Activated T-helper 1 cell treated with anti-CD3 and anti-CD28 coated beads, Interleukin-12 subunit alpha, Interleukin-12 subunit beta, Interleukin-2, Interleukin-4 antibody, amounts not matched to agents 30 ng/mL and 10 ng/mL and 1 ng/mL, durations not matched to agents 14 hours and 24 hours and 36 hours (primary cell): Measurements from ENCODE around the gene RAB27B. TPM values are rescaled to one million over a fixed set of nuclear protein-coding genes. Genes with fewer than 3 reads are reported as not detected.

ENCODE experiments used
- DNase-seq: peaks from one replicate; pipeline ENCODE4 v3.0.0; 2021; ENCODE audit warnings: low spot score
- H3K27ac Mint-ChIP-seq: one replicate; pipeline ENCODE4 v1.8.0; 2021; ENCODE audit warnings: mild to moderate bottlenecking, mixed read lengths
- H3K27me3 Mint-ChIP-seq: one replicate; pipeline ENCODE4 v1.8.0; 2022; ENCODE audit warnings: mild to moderate bottlenecking, moderate library complexity, mixed read lengths; ENCODE audit not compliant: insufficient read depth
- H3K36me3 Mint-ChIP-seq: one replicate; pipeline ENCODE4 v1.8.0; 2021; ENCODE audit warnings: low read depth, mixed read lengths
- H3K4me1 Mint-ChIP-seq: one replicate; pipeline ENCODE4 v1.8.0; 2021; ENCODE audit warnings: low read depth, mixed read lengths
- H3K4me3 Mint-ChIP-seq: one replicate; pipeline ENCODE4 v1.8.0; 2021; ENCODE audit warnings: mild to moderate bottlenecking, moderate library complexity, mixed read lengths
- H3K9me3 Mint-ChIP-seq: one replicate; pipeline ENCODE4 v1.8.0; 2021; ENCODE audit warnings: mixed read lengths
- intact Hi-C: fragments of 100-400 bp; cut with micrococcal nuclease; formaldehyde crosslinking; loops from one replicate; pipeline ENCODE4 v1.15.1; 2024
- total RNA-seq: library from RNA; stranded (reverse); gene quantifications from 2 replicates; pipeline ENCODE4 v1.2.3, GENCODE V29; 2022

Gene RAB27B
- total RNA-seq, 1 donor from 2014 or later = 0.21 TPM

DNA sequence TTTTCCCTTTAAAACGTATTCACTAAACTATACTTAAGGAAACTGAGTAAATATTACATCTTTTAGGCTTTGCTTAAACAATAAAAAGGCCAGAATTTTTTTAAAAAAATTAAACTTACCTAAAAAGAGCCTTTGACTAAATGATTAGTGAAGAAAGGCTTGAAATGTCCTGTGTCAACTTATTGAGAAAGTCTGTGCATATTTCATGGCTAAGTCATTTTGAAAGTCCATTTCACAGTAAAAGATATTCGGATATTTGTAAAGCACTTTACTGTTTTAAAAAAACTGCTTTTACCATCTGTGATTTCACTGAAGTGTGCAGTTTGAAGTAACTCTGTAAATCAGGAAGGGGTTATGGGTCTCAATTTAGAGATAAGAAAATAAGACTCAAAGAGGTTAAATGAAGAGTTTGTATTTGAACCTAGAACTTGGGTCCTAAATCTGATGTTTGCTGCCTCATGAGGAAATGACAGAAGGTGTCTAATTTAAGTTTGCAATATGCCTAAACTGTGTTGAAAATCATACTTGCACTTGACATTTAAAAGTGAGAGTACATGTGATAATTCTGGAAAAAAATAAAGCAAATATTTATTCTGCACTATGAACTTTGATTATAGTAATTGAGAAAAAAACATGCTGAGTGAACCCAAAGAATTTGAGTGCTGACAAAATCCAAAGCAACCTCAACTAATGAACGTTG is 50.5 kb downstream of the RAB27B start:
- intact Hi-C loops = no loop called here
- no peak overlapping the region for H3K4me3 Mint-ChIP-seq
- H3K27me3 Mint-ChIP-seq = peaks cover 2% of the 10 kb centered on the region
- H3K9me3 Mint-ChIP-seq = no peaks in the 10 kb centered on the region
- no peak overlapping the region for H3K27ac Mint-ChIP-seq
- DNase-seq = no peak
- no peaks in the 10 kb centered on the region for H3K36me3 Mint-ChIP-seq
- no peaks in the 10 kb centered on the region for H3K4me1 Mint-ChIP-seq

DNA sequence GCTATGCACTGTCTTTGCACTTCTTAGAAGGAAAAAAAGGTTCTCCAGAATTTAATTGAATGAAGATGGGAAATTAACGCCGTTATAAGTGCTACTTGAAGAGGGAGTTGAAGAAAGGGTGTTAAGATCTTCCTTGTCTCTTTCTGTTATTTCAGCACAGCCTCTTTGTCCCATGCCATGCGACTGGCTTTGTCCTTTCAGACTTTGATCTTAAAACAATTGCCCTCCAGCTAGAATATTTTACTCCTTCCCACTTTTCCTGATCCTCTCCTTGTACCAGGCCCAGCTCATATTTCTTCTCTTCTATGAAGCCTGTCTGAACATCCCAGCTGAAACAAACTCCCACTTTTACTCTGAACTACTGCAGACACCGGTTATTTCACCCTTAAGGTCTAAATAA is 51.4 kb downstream of the RAB27B start:
- no peak overlapping the region for H3K4me3 Mint-ChIP-seq
- H3K4me1 Mint-ChIP-seq = no peaks in the 10 kb centered on the region
- peaks cover 2% of the 10 kb centered on the region for H3K27me3 Mint-ChIP-seq
- H3K9me3 Mint-ChIP-seq = no peaks in the 10 kb centered on the region
- H3K36me3 Mint-ChIP-seq = no peaks in the 10 kb centered on the region
- DNase-seq = no peak
- no peak overlapping the region for H3K27ac Mint-ChIP-seq
- intact Hi-C loops = no loop called here

DNA sequence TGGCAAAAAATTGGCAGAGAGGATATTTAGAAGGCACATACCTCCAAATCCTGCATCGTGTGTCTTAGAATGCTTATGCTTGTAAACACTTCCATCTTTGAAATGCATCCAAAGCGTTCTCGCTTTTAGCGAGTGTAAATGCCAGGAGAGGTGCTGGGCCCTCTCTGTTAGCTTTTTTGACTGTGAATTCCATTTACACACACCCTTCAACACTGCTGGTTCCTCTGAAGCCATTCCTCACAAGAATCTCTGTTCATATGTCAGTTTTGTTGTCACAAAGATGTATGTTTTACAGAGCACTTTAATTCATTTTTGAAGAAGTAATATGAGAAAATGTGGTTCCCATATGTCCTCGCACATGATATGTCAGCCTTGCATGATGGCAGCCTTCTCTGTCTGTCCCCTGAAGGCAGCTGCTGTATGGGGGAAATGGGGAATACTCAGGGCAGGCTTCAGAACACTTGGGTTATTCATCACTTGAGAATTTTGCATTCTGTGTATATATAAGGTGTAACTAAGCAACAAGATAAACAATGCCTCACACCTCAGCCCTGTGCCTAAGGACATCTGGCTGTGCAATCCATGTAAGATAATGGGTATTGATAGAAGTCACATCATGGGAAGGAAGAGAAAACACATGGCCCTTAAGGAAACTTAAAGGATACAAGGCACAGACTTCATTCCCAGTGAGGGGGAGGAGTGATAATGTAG is 52.3 kb downstream of the RAB27B start:
- Mint-ChIP-seq H3K27me3 (peaks cover 2% of the 10 kb centered on the region), H3K4me3 (no peak overlapping the region), H3K36me3 (no peaks in the 10 kb centered on the region), H3K27ac (no peak overlapping the region), H3K9me3 (no peaks in the 10 kb centered on the region), H3K4me1 (no peaks in the 10 kb centered on the region)
- intact Hi-C loops = no loop called here
- no peak for DNase-seq

DNA sequence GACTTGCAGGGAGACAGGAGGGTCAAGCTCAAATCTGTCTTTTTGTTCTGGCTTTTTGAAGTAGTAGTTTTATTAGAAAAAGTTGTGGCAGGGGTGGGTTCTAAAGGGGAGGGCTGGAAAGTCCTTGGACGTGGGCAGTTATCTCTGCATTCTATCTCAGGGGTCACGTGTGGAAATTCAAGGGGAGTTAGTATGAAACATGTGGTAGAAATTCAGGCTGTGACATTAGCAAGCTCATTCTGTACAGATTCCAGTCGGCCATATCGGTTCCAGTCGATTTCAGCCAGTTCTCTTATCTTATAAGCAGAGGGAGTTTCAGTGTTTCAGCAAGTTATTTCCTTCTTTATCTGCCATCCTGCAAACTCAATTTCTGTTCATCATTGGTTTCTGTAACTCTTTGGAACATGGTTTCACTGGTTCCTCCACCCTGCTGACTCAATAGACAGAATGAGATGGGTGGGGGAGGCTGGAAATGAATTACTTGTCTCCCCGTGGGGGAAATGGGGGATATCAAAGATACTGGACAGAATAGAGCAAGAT is 53.0 kb downstream of the RAB27B start:
- peaks cover 2% of the 10 kb centered on the region for H3K27me3 Mint-ChIP-seq
- H3K36me3 Mint-ChIP-seq = no peaks in the 10 kb centered on the region
- no peak overlapping the region for H3K27ac Mint-ChIP-seq

DNA sequence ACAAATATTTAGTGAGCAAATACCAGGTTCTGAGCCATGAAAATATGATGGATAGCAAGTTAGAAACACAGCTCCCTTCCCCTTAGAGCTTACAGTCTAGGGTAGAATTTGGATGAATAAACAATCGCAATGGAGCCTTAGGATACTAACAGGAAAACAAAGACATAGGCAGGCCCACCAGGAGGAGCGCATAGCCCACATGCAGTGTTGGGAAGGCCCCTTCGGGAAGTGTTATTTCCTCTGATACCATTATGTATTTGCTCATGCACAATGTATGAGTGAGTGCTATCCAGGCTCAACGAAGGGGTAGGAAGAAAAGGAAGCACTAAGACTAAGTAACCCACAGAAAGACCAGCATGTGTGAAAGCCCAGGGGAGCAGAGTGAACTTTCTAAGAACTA is 54.0 kb downstream of the RAB27B start:
- intact Hi-C loops = no loop called here
- Mint-ChIP-seq H3K27me3 (peaks cover 2% of the 10 kb centered on the region), H3K27ac (no peak overlapping the region), H3K4me1 (no peaks in the 10 kb centered on the region), H3K9me3 (no peaks in the 10 kb centered on the region), H3K4me3 (no peak overlapping the region), H3K36me3 (no peaks in the 10 kb centered on the region)
- no peak for DNase-seq

More for the DNA sequence above, 53.0 kb downstream of the RAB27B start:
- H3K9me3 Mint-ChIP-seq = no peaks in the 10 kb centered on the region
- H3K4me1 Mint-ChIP-seq = no peaks in the 10 kb centered on the region
- H3K4me3 Mint-ChIP-seq = no peak overlapping the region
- DNase-seq = no peak
- intact Hi-C loops = no loop called here

DNA sequence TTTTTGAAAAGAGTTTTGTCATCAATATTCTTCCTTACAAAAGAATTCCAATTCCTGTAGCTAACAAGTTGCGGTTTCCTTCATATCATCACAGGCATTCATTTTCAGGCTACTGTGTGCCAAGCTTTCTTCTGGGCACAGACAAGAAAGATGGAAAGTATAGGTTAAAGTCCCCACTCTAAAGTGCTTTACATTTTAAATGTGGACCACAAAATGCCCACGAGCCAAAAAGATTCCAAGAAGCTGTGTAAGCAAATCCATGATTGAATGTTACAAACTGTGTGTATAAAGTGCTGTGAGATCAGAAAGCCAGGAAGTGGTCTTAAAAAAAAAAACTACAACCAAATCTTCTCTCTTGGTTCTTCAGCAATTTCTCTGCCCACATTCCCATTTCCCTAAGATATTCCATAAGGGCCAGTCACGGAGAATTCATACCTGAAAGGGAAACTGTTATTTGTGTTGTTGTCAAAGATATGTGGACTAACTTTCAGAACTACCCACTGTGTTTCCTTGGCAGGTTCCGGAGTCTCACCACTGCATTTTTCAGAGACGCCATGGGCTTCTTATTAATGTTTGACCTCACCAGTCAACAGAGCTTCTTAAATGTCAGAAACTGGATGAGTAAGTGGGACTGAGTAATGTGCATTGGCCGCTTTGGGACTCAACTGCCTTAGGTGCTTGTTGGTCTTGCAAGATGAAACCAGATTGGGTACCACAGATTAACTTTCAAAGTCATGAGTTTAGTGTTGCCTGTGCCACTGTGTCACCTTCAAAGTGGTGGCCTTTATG is 55.7 kb downstream of the RAB27B start:
- H3K4me1 Mint-ChIP-seq = no peaks in the 10 kb centered on the region

DNA sequence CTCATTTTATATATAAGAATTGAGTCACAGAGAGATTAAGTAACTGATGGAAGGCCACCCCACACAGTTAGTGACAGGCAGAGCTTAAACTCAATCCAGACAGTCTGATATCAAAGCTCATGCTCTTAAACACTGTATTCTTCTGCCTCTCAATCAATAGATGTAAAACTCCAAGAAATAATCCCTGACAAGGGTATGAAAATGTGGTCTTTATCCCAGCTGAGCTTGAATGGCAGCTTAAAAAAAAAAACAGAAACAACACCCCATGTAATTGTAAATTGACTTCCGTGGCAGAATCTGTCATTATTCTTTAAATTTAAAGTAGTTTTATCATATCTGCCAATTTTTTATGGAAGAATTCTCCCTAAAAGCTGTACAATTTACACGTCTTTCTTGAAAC is 60.1 kb downstream of the RAB27B start:
- Mint-ChIP-seq H3K4me1 (no peaks in the 10 kb centered on the region), H3K9me3 (no peaks in the 10 kb centered on the region), H3K27ac (no peak overlapping the region), H3K36me3 (no peaks in the 10 kb centered on the region), H3K4me3 (no peak overlapping the region), H3K27me3 (peaks cover 6% of the 10 kb centered on the region)
- intact Hi-C loops = no loop called here
- no peak for DNase-seq

More for the DNA sequence above, 55.7 kb downstream of the RAB27B start:
- intact Hi-C loops = no loop called here
- no peak overlapping the region for H3K4me3 Mint-ChIP-seq
- no peak for DNase-seq
- H3K27ac Mint-ChIP-seq = no peak overlapping the region
- H3K36me3 Mint-ChIP-seq = no peaks in the 10 kb centered on the region
- H3K9me3 Mint-ChIP-seq = no peaks in the 10 kb centered on the region
- no peaks in the 10 kb centered on the region for H3K27me3 Mint-ChIP-seq

DNA sequence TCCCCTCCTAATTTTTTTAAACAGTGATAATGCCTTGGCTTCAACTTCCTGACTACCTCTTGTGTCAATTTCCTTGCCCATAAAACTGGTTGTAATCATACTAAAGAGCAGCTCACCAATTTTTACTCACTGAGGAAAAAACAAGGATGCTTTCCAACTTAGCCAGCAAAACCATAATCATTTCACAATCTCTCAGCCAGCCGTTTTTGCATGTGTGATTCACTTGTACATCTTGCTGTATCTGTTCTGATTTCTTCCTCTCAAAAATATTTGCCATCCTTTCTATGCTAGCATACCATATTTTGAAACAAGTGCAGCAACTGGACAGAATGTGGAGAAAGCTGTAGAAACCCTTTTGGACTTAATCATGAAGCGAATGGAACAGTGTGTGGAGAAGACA is 60.7 kb downstream of the RAB27B start:
- H3K4me1 Mint-ChIP-seq = no peaks in the 10 kb centered on the region
- H3K4me3 Mint-ChIP-seq = no peak overlapping the region
- no peaks in the 10 kb centered on the region for H3K9me3 Mint-ChIP-seq
- H3K27me3 Mint-ChIP-seq = peaks cover 6% of the 10 kb centered on the region
- DNase-seq = no peak
- intact Hi-C loops = no loop called here
- H3K27ac Mint-ChIP-seq = no peak overlapping the region
- H3K36me3 Mint-ChIP-seq = no peaks in the 10 kb centered on the region

DNA sequence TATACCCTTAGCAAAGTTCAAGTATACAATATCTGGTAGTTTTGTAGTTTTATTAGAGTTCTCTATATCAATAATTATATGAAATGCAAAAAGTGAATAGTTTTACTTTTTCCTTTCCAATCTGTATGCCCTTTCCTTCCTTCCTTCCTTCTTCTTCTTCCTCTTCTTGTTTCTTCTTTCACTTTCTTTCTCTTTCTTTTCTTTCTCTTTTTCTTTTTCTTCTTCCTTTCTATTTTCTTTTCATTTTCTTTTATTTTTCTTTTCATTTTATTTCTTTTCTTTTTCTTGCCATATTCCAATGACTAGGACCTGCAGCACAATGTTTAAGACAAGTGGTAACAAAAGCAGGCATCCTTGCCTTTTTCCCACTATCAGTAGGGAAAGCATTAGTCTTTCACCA is 71.2 kb downstream of the RAB27B start:
- intact Hi-C loops = no loop called here
- Mint-ChIP-seq H3K4me3 (no peak overlapping the region), H3K27ac (no peak overlapping the region), H3K27me3 (peaks cover 10% of the 10 kb centered on the region), H3K36me3 (no peaks in the 10 kb centered on the region), H3K4me1 (no peaks in the 10 kb centered on the region), H3K9me3 (no peaks in the 10 kb centered on the region)
- no peak for DNase-seq

DNA sequence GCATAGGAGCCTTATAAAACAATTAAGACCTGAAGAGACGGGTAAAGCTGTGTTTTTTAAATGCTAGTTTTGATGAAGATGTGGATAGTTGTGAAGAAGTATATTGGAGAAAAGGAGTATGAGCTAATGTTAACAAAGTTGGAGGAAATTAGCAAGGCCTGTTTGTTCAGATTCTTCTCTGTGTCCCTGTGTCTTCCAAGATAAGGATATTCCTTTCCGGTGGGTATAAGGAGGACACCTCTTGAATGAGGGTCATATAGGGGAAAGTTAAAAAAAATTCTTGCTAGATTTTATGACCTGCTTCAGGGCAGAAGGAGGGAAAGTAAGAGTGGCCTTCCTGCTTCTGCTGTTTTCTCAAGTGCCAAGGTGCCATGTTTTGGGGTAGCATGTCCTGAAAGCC is 72.0 kb downstream of the RAB27B start:
- no peak for DNase-seq
- H3K4me3 Mint-ChIP-seq = no peak overlapping the region

DNA sequence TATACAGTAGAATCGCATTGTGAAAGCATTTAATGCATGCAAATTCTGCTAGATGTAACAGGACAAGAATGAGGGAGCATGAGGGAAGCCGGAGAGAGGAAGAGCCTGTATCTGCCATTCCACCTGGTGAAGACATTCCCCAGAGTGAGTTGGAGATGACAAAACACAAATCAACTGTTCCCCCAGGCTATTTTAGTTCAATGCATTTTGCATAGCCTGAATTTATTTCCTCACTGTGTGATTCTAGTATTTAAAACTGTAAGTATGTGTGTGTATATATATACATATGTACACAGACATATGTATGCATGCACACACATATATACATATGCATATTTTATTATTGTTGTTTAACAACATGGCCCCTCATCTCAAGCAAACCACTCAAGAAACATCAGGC is 76.3 kb downstream of the RAB27B start:
- H3K4me1 Mint-ChIP-seq = no peaks in the 10 kb centered on the region
- H3K4me3 Mint-ChIP-seq = no peak overlapping the region
- no peaks in the 10 kb centered on the region for H3K9me3 Mint-ChIP-seq
- no peak for DNase-seq
- H3K27ac Mint-ChIP-seq = no peak overlapping the region
- H3K27me3 Mint-ChIP-seq = peaks cover 10% of the 10 kb centered on the region
- intact Hi-C loops = no loop called here
- no peaks in the 10 kb centered on the region for H3K36me3 Mint-ChIP-seq

More for the DNA sequence above, 72.0 kb downstream of the RAB27B start:
- intact Hi-C loops = no loop called here
- Mint-ChIP-seq H3K9me3 (no peaks in the 10 kb centered on the region), H3K36me3 (no peaks in the 10 kb centered on the region), H3K27me3 (peaks cover 10% of the 10 kb centered on the region), H3K27ac (no peak overlapping the region), H3K4me1 (no peaks in the 10 kb centered on the region)

DNA sequence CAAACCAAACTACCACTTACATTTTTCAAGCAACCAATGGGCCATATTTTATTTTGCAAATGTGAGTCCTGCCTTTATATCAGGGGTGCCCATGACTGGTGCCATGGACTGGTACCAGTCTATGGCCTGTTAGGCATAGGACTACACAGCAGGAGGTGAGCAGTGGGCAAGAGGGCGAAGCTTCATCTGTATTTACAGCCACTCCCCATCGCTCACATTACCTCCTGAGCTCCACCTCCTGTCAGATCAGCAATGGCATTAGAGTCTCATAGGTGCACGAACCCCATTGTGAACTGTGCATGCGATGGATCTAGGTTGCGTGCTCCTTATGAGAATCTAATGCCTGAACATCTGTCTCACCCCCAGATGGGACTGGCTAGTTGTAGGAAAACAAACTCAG is 77.4 kb downstream of the RAB27B start:
- DNase-seq = no peak
- H3K4me3 Mint-ChIP-seq = no peak overlapping the region
- intact Hi-C loops = no loop called here
- peaks cover 3% of the 10 kb centered on the region for H3K27me3 Mint-ChIP-seq
- no peaks in the 10 kb centered on the region for H3K9me3 Mint-ChIP-seq
- no peaks in the 10 kb centered on the region for H3K36me3 Mint-ChIP-seq
- H3K4me1 Mint-ChIP-seq = no peaks in the 10 kb centered on the region
- no peak overlapping the region for H3K27ac Mint-ChIP-seq
